CD14-positive monocyte (primary cell): ENCODE measurements around the gene TBXAS1. TPM values are rescaled to one million over a fixed set of nuclear protein-coding genes. Genes with fewer than 3 reads are reported as not detected.

ENCODE experiments used
- DNase-seq, 3 donors: peaks; one replicate each; pipeline ENCODE4 v3.0.0-alpha.2; 2011 to 2022
- H2AFZ ChIP-seq: 2 replicates; pipeline ENCODE4 v1.6.0; 2012; ENCODE audit warnings: mild to moderate bottlenecking, low read depth, low read length, inconsistent platforms; ENCODE audit not compliant: insufficient read depth, poor library complexity, severe bottlenecking
- H3K27ac ChIP-seq, 2 donors: 1 replicate in 1 of 2; 2 replicates in 1 of 2; pipeline ENCODE4 v1.5.1; 2012 to 2013; ENCODE audit warnings: low read length in 2 of 2, control low read depth in 1 of 2, inconsistent platforms in 1 of 2, low read depth in 1 of 2, mild to moderate bottlenecking in 1 of 2
- H3K27me3 ChIP-seq, 2 donors: one replicate each; pipeline versions ENCODE4 v1.6.0 to v1.6.1; 2011 to 2013; ENCODE audit warnings: low read length in 2 of 2; ENCODE audit not compliant: control insufficient read depth in 2 of 2, insufficient read depth in 2 of 2
- H3K36me3 ChIP-seq, 2 donors: replicated peaks in 1 of 2; 1 replicate in 1 of 2; 2 replicates in 1 of 2; pipeline versions ENCODE4 v1.5.1 to v1.6.1; 2012 to 2013; ENCODE audit warnings: low read length in 2 of 2, control low read depth in 1 of 2, inconsistent platforms in 1 of 2, mild to moderate bottlenecking in 1 of 2; ENCODE audit not compliant: insufficient read depth in 2 of 2, control insufficient read depth in 1 of 2
- H3K4me1 ChIP-seq, 2 donors: 1 replicate in 1 of 2; 2 replicates in 1 of 2; pipeline versions ENCODE4 v1.5.1 to v1.6.1; 2012 to 2013; ENCODE audit warnings: low read length in 2 of 2, control low read depth in 1 of 2, inconsistent platforms in 1 of 2, mild to moderate bottlenecking in 1 of 2, moderate library complexity in 1 of 2; ENCODE audit not compliant: insufficient read depth in 2 of 2, control insufficient read depth in 1 of 2
- H3K4me2 ChIP-seq: replicated peaks from 2 replicates; pipeline ENCODE3; 2012; ENCODE audit warnings: low read length, moderate library complexity, mild to moderate bottlenecking; ENCODE audit not compliant: poor library complexity, severe bottlenecking; ENCODE audit errors: extremely low read depth
- H3K4me3 ChIP-seq, 3 experiments: fragments of 200-600 bp in 1 of 3; sonication (generic) in 1 of 3; replicated peaks in 1 of 3; 1 replicate in 2 of 3; 2 replicates in 1 of 3; pipeline ENCODE4 v1.5.1; 2011 to 2013; ENCODE audit warnings: low read length in 3 of 3, mild to moderate bottlenecking in 3 of 3, control low read depth in 2 of 3, low read depth in 2 of 3, inconsistent platforms in 1 of 3, moderate library complexity in 1 of 3
- H3K79me2 ChIP-seq: 2 replicates; pipeline ENCODE4 v1.6.0; 2012; ENCODE audit warnings: mild to moderate bottlenecking, control low read depth, inconsistent platforms, low read length, moderate library complexity; ENCODE audit not compliant: insufficient read depth
- H3K9ac ChIP-seq: 2 replicates; pipeline ENCODE4 v1.6.0; 2017; ENCODE audit warnings: low read length, mild to moderate bottlenecking; ENCODE audit not compliant: insufficient read depth, poor library complexity, severe bottlenecking
- H3K9me3 ChIP-seq, 2 donors: replicated peaks in 1 of 2; 1 replicate in 1 of 2; 2 replicates in 1 of 2; pipeline versions ENCODE4 v1.5.1 to v1.6.1; 2012 to 2013; ENCODE audit warnings: low read length in 2 of 2, control low read depth in 1 of 2; ENCODE audit not compliant: control insufficient read depth in 1 of 2, insufficient read depth in 1 of 2
- H4K20me1 ChIP-seq: 2 replicates; pipeline ENCODE4 v1.6.0; 2012; ENCODE audit warnings: mild to moderate bottlenecking, low read length, control low read depth, moderate library complexity; ENCODE audit not compliant: insufficient read depth
- H3K27ac Mint-ChIP-seq, 7 donors: one replicate each; pipeline ENCODE4 v1.8.0; 2020; ENCODE audit warnings: mild to moderate bottlenecking in 7 of 7, mixed read lengths in 7 of 7, moderate library complexity in 6 of 7, inconsistent platforms in 2 of 7
- H3K27me3 Mint-ChIP-seq, 3 donors: one replicate each; pipeline ENCODE4 v1.8.0; 2021 to 2022; ENCODE audit warnings: low read depth in 3 of 3, mild to moderate bottlenecking in 3 of 3, mixed read lengths in 3 of 3, moderate library complexity in 3 of 3, inconsistent platforms in 1 of 3
- H3K36me3 Mint-ChIP-seq, 2 donors: one replicate each; pipeline ENCODE4 v1.8.0; 2020; ENCODE audit warnings: mixed read lengths in 2 of 2, inconsistent platforms in 1 of 2, mild to moderate bottlenecking in 1 of 2
- H3K4me1 Mint-ChIP-seq: one replicate; pipeline ENCODE4 v1.8.0; 2020; ENCODE audit warnings: mild to moderate bottlenecking, mixed read lengths
- H3K4me3 Mint-ChIP-seq, 2 donors: one replicate each; pipeline ENCODE4 v1.8.0; 2020; ENCODE audit warnings: mild to moderate bottlenecking in 2 of 2, mixed read lengths in 2 of 2, moderate library complexity in 1 of 2
- H3K9me3 Mint-ChIP-seq, 7 donors: one replicate each; pipeline ENCODE4 v1.8.0; 2020 to 2022; ENCODE audit warnings: mixed read lengths in 7 of 7, mild to moderate bottlenecking in 6 of 7, moderate library complexity in 6 of 7, inconsistent platforms in 2 of 7
- CTCF ChIP-seq: fragments of 200-600 bp; IDR thresholded peaks from one replicate; pipeline ENCODE4 v1.8.0; 2022; ENCODE audit warnings: antibody characterized with exemption, mild to moderate bottlenecking
- WGBS: methylation state at CpG from one replicate; pipeline ENCODE4 v1.1.5; 2013; ENCODE audit warnings: missing lambda C conversion rate; ENCODE audit not compliant: insufficient coverage; 5-methylcytosine and 5-hydroxymethylcytosine counted together
- intact Hi-C, 2 donors: fragments of 100-400 bp; cut with micrococcal nuclease; formaldehyde crosslinking; loops; one replicate each; pipeline versions ENCODE4 v1.15.0 to v1.15.1; 2023
- polyA plus RNA-seq, 3 donors: library from polyadenylated mRNA; depleted of rRNA in 1 of 3; unstranded in 2 of 3; stranded (reverse) in 1 of 3; fragments of 300-500 nt in 2 of 3; fragments of >200 nt in 1 of 3; fragmentation: Illumina TruSeq in 2 of 3; gene quantifications; 1 replicate in 2 of 3; 2 replicates in 1 of 3; pipeline ENCODE4 v1.2.3, GENCODE V29; 2012 to 2021

TBXAS1 gene
- polyA plus RNA-seq, 3 donors = 289 to 335 (median 298) TPM

- peaks cover 2 to 8% (median 7%) of the 10 kb centered on the region in 3 donors for H3K27me3 Mint-ChIP-seq
- Histone ChIP-seq H3K79me2 (no peaks in the 10 kb centered on the region), H3K9ac (no peak overlapping the region), H2AFZ (no peak overlapping the region), H3K4me2 (no peak overlapping the region), H4K20me1 (no peaks in the 10 kb centered on the region), H3K4me1 (no peaks in the 10 kb centered on the region), H3K36me3 (no peaks in the 10 kb centered on the region), H3K9me3 (peaks cover 0 to 8% of the 10 kb centered on the region in 2 donors), H3K27ac (no peak overlapping the region), H3K27me3 (no peaks in the 10 kb centered on the region), H3K4me3 (no peak overlapping the region)
- no peaks in the 10 kb centered on the region for H3K36me3 Mint-ChIP-seq
- H3K4me1 Mint-ChIP-seq = peaks cover 4% of the 10 kb centered on the region
- peaks cover 0 to 7% (median 2%) of the 10 kb centered on the region in 7 donors for H3K9me3 Mint-ChIP-seq
- intact Hi-C loops = no loop called here
- no peak overlapping the region for H3K4me3 Mint-ChIP-seq
- TF ChIP-seq CTCF = no peak
- DNase-seq = no peak
- no peak overlapping the region for H3K27ac Mint-ChIP-seq
Measured at GRCh38 chr7:139808846-139809442, 20.1 kb upstream of the TBXAS1 start.

GRCh38 chr7:139811066-139811465, 18.0 kb upstream of the TBXAS1 start:
- DNase-seq = peak in 1 of 3 donors; percentile 12
- TF ChIP-seq CTCF = no peak
- Histone ChIP-seq H3K27ac (no peak overlapping the region), H3K4me1 (no peaks in the 10 kb centered on the region), H3K4me2 (no peak overlapping the region), H2AFZ (no peak overlapping the region), H3K9ac (no peak overlapping the region), H3K27me3 (no peaks in the 10 kb centered on the region), H3K4me3 (no peak overlapping the region), H3K36me3 (no peaks in the 10 kb centered on the region), H3K79me2 (no peaks in the 10 kb centered on the region), H4K20me1 (no peaks in the 10 kb centered on the region), H3K9me3 (peaks cover 0 to 6% of the 10 kb centered on the region in 2 donors)
- WGBS = 0% methylated on average over 1 of the region's 2 CpGs
- peaks cover 4% of the 10 kb centered on the region for H3K4me1 Mint-ChIP-seq
- peaks cover 4 to 8% (median 6%) of the 10 kb centered on the region in 7 donors for H3K9me3 Mint-ChIP-seq
- intact Hi-C loops = no loop called here
- peaks cover 0 to 2% of the 10 kb centered on the region in 2 donors for H3K36me3 Mint-ChIP-seq
- no peak overlapping the region for H3K27ac Mint-ChIP-seq
- H3K27me3 Mint-ChIP-seq = peaks cover 2 to 11% (median 8%) of the 10 kb centered on the region in 3 donors
- H3K4me3 Mint-ChIP-seq = no peak overlapping the region
